HG02642 (cell line): ENCODE data around the gene FGGY.

Experiments
- ATAC-seq: cut with Tn5 transposase; IDR thresholded peaks from one replicate; pipeline ENCODE4 v1.9.1; 2021; ENCODE audit warnings: mild to moderate bottlenecking; ENCODE audit not compliant: unreplicated experiment, poor library complexity

FGGY gene

GRCh38 chr1:59498640-59499039, 201.7 kb downstream of the FGGY start:
- ATAC-seq: no peak

- no peak for ATAC-seq
Measured at GRCh38 chr1:59499273-59499942, 202.5 kb downstream of the FGGY start.

- ATAC-seq: no peak
Measured at GRCh38 chr1:59499943-59500569, 203.2 kb downstream of the FGGY start.

DNA sequence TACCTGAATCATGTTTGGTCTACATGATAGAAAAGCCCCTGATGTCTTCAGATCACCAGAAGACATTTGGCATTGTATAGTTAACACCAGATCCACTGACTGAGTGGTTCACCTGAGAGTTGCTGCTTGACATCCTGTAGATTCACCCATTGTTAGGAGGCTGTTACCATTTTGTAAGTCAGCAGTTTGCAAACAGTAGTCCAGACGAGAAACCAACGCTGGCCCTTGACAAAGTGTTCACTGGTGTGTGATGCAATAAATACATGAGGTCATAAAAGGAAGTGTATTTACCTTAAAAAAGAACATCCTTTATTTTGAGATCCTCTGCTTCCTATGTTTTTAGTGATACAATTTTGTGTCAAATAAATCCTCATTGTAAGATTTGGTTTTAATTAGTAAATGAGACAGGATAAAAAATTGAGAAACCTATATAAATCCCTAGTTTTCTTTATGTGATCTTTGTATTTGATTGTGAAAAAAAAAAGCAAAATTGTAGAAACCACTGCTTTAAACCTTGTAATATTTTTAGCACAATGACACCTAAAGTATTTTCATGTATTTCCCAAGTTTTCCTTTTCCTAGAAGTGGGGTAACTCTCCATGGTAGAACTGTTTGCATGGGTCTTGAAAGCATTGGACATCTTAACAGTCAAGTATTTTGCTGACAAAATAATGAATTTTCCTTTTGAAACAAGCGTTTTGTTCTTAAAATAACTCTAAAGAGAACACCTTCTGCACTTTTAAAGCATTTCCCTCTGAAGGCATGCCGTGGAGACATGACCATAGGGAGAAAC, 204.3 kb downstream of the FGGY start:
- no peak for ATAC-seq

DNA sequence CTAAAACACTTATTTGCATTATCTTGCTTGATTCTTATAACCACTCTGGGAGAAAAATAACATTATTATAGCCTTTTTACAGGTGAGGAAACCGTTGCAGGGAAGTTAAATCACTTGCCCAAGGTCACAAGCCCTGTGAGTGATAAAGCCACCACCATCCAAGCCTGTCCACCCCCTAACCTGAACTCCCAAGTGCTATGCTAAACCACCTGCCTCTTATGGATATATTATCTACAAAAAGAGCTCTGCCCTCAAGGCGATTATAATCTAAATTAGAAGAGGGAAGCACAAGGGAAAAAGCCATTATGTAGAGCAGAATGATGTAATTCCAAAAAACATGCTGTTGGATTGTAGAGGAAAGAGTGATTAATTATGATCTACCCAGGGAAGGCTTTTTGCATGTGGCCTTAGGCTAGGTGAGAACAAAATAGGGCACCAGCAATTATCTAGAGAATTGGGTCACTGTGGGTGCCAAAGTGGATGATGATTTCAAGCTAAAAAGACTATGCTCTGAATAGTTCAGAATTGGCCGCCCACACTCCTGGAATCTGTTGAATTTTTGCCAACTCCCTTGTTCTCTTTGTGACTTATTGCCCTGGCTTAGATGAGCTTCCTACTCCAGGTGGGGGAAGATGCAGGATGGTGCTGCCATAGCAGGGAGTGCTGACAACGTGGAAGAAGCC, 205.3 kb downstream of the FGGY start:
- ATAC-seq: no peak

GRCh38 chr1:59504276-59504675, 207.4 kb downstream of the FGGY start:
- no peak for ATAC-seq

DNA sequence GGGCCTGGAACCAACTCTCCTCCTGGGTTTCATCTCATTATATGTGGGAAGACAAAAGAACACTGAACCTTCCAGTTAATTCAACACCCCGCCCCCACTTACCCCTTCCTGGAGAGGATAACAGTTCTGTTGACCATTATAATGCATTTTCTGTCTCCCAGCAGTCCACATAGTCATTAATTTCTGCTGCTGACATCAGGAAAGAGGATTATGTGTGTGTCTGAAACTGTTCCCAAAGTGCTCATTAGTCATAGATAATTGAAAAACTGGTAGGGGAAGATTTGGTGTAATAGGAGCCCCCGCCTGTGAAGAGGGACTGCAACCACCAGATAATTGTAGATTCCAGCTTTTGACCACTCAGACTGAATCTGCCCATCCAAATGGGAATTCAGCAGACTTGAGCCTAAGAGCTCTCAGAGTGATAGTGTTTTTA, 208.7 kb downstream of the FGGY start:
- ATAC-seq: no peak

DNA sequence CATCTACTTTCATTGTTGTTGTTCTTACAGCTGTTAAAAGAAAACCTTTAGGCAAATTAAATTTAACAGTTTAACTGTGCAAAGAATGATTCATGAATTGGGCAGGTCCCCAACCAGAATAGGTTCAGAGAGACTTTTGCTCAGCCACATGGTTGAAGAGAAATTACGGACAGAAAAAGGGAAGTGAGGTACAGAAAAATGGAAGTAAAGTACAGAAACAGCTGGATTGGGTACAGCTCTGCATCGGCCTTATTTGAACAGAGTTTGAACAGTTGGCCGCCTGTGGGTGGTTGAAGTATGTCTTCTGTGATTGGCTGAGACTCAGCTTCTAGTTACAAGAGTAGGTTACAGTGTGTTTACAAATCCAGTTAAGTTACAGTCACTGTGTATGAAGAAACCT, 210.1 kb downstream of the FGGY start:
- peak; percentile 83 for ATAC-seq

DNA sequence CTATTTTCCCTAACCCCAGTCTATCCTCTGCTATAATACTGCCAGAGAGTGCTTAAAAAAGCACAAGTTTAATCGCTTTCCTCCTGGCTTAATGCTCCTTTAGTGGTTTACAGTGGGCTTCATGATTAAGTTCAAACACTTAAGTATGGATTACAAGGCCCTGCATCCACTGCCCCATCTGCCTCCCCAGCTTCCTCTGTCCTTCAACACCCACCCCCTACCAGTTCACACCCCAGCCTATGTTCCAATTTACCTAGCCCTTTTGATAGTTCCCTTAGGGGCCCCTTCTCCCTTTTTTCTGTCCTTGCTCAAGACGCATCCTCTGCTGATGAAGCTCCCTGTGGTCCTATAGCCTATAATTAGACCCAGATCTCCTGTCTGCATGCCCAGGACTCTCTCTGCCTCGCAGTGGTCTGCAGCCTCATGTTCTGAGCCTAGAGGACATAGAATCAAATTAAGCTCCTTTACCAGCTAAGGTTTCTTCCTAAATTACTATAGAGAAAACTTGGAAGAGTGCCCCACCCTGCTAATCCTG, 212.5 kb downstream of the FGGY start:
- no peak for ATAC-seq

GRCh38 chr1:59510249-59510648, 213.4 kb downstream of the FGGY start:
- no peak for ATAC-seq

- ATAC-seq: no peak
Measured at GRCh38 chr1:59511476-59512465, 214.9 kb downstream of the FGGY start.

DNA sequence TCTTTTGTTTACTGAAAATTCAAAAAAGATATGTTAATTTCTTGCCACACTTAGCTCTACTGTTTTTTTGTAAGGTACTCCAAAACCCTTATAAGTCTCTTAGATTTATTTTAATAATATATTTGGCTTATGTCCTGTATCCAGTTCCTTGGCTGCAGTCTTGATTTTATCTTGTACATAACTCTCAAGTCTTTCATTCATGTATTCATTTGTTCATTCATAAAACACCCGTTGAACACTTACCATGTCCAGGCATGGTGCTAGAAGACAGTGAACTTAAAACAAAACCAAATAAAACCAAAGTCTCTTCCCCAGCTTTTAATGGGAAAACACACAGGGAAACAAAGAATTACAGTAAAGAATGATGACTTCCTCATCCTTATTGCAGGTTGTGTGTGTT, 215.8 kb downstream of the FGGY start:
- no peak for ATAC-seq

- ATAC-seq: no peak
Measured at GRCh38 chr1:59514061-59514909, 217.4 kb downstream of the FGGY start.

GRCh38 chr1:59516881-59517280, 220.0 kb downstream of the FGGY start:
- no peak for ATAC-seq

GRCh38 chr1:59520194-59520593, 223.3 kb downstream of the FGGY start:
- no peak for ATAC-seq

DNA sequence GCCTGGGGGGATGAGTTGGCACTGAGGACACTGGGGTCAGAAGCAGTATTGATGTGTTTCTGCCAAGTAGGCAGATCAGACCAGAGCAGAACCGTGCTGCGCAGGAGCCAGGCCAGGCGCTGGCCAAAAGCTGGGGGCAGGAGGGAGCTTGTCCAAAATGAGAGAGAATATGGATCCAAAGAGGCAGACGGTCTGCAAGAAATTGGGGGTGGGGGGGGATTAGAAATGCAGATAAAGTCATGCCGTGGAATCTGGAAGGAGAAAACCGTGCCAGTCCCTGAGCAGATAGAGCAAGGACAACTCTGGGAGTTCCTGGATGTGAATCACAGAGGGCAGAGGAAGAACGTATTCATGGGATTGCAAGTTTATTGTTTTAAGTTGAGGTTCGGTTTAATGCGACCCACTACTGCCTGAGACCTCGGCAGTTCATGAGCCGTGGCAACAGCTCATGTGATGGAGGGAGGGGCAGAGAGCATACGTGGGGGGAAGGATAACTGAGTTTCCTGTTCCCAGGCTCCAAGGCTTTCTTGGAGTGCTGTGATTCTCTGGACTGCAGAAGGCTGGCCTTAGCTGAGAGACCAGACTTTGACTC, 224.0 kb downstream of the FGGY start:
- no peak for ATAC-seq

- no peak for ATAC-seq
Measured at GRCh38 chr1:59521456-59521855, 224.6 kb downstream of the FGGY start.

DNA sequence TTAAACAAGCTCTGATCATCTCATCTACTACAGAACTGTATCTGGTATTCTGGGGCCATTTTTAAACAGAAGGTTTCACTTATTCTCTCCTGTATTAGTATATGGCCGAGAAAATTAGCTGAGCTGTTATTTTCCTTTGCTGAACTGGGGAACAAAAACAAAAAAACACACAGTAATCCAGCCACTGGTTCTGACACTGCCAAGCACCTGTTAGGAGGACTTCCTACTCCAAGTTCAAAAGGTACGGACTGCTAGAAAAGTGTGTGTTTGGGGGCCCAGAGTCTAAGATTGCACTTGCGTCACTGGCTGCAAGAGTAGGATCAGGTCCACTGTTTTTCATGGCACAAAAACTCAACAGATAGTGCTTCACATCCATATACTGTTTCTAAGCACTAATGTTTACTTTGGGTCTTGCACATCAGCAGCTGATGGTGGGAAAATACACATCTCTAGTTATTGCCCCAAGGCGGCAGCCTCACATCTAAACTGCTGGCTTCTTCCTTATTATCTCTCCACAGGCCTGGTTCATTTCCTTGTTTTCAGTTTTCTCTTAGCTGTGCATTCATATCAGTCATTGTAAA, 226.1 kb downstream of the FGGY start:
- no peak for ATAC-seq
